ENCODE data around the gene AOAH.

- no peak for TF ChIP-seq REST (IDR thresholded peaks at IDR 0.05; ENCODE audit: low read depth)
- no peak for TF ChIP-seq EGR1 (IDR thresholded peaks at IDR 0.05)
These were observed 23.2 kb upstream of the AOAH start for GRCh38 chr7:36747280-36748016.

Measured in Ishikawa (cell line).